C4-2B (cell line): ENCODE measurements around the gene DPM2.

ENCODE experiments used
- ZFX ChIP-seq: fragments of 450-650 bp; IDR thresholded peaks from 2 replicates; pipeline ENCODE4 v1.6.1; 2017
- TF ChIP-seq, protein P1 (sequence below): fragments of 450-650 bp; conservative IDR thresholded peaks from 2 replicates; pipeline ENCODE4 v1.5.1; 2017; ENCODE audit warnings: mild to moderate bottlenecking

- TF ChIP-seq, protein P1, sequence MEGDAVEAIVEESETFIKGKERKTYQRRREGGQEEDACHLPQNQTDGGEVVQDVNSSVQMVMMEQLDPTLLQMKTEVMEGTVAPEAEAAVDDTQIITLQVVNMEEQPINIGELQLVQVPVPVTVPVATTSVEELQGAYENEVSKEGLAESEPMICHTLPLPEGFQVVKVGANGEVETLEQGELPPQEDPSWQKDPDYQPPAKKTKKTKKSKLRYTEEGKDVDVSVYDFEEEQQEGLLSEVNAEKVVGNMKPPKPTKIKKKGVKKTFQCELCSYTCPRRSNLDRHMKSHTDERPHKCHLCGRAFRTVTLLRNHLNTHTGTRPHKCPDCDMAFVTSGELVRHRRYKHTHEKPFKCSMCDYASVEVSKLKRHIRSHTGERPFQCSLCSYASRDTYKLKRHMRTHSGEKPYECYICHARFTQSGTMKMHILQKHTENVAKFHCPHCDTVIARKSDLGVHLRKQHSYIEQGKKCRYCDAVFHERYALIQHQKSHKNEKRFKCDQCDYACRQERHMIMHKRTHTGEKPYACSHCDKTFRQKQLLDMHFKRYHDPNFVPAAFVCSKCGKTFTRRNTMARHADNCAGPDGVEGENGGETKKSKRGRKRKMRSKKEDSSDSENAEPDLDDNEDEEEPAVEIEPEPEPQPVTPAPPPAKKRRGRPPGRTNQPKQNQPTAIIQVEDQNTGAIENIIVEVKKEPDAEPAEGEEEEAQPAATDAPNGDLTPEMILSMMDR: no peak
- no peak for TF ChIP-seq ZFX
Measured at GRCh38 chr9:127934248-127934647, 3.4 kb downstream of the DPM2 start.
